ENCODE measurements around the gene RAPGEFL1.

GRCh38 chr17:40178021-40178601 is 841 bp downstream of the RAPGEFL1 start:
- TF ChIP-seq CTCF (IDR thresholded peaks at IDR 0.05) (no peak), POLR2A (IDR thresholded peaks at IDR 0.05) (no peak)
